IPS-NIHi11 (cell line): ENCODE measurements around the gene FREY1.

Experiments used
- DNase-seq: peaks from one replicate; pipeline ENCODE4 v3.0.0; 2012; ENCODE audit warnings: mixed read lengths, low spot score

Gene FREY1

GRCh38 chr11:45894555-45895247 is 12.4 kb downstream of the FREY1 start:
- DNase-seq, result no peak

GRCh38 chr11:45892856-45893255 is 14.2 kb downstream of the FREY1 start:
- DNase-seq, result no peak

- DNase-seq, result no peak
Observed at GRCh38 chr11:45890886-45891550, 16.1 kb downstream of the FREY1 start.

- DNase-seq, result no peak
Observed at GRCh38 chr11:45889966-45890365, 17.1 kb downstream of the FREY1 start.

- no peak for DNase-seq
Observed at GRCh38 chr11:45889555-45889954, 17.5 kb downstream of the FREY1 start.

- DNase-seq, result no peak
Observed at GRCh38 chr11:45887587-45887986, 19.5 kb downstream of the FREY1 start.

GRCh38 chr11:45886816-45887520 is 20.1 kb downstream of the FREY1 start:
- no peak for DNase-seq

- DNase-seq, result peak; percentile 75
Observed at GRCh38 chr11:45885921-45886721, 20.9 kb downstream of the FREY1 start.

GRCh38 chr11:45885274-45885920 is 21.7 kb downstream of the FREY1 start, which contains the start of gene MAPK8IP1:
Gene MAPK8IP1 (plus strand): TSS chr11:45885651. CDS start chr11:45885821, 170 bp downstream.
- DNase-seq, result peak; percentile 99

- no peak for DNase-seq
Observed at GRCh38 chr11:45884596-45885185, 22.4 kb downstream of the FREY1 start.

GRCh38 chr11:45881708-45882368 is 25.2 kb downstream of the FREY1 start:
- DNase-seq, result no peak

GRCh38 chr11:45880772-45881570 is 26.1 kb downstream of the FREY1 start:
- DNase-seq, result no peak

- no peak for DNase-seq
Observed at GRCh38 chr11:45879803-45880686, 27.0 kb downstream of the FREY1 start.

GRCh38 chr11:45877845-45878244 is 29.2 kb downstream of the FREY1 start:
- DNase-seq, result no peak

GRCh38 chr11:45877221-45877620 is 29.9 kb downstream of the FREY1 start:
- DNase-seq, result no peak

GRCh38 chr11:45876401-45876800 is 30.7 kb downstream of the FREY1 start:
- DNase-seq, result peak; percentile 30

- DNase-seq, result peak; percentile 91
Observed at GRCh38 chr11:45872651-45873356, 34.3 kb downstream of the FREY1 start.

GRCh38 chr11:45871638-45872037 is 35.4 kb downstream of the FREY1 start:
- DNase-seq, result no peak
